Peyer's patch (tissue), 4 donors: ENCODE measurements around the gene RAD50.

Experiments
- POLR2A ChIP-seq, 2 donors: fragments of 450-650 bp; IDR thresholded peaks; one replicate each; pipeline ENCODE4 v1.5.1; 2017; ENCODE audit warnings: antibody characterized with exemption in 2 of 2, mild to moderate bottlenecking in 2 of 2, moderate library complexity in 2 of 2
- TF ChIP-seq, protein P1 (sequence below), 6 experiments: fragments of 450-650 bp in 4 of 6; fragments of 200-600 bp in 2 of 6; sonication (generic) in 1 of 6; IDR thresholded peaks; one replicate each; pipeline ENCODE4 v1.5.1; 2017 to 2019; ENCODE audit warnings: antibody characterized with exemption in 6 of 6, mild to moderate bottlenecking in 3 of 6, moderate library complexity in 1 of 6

DNA sequence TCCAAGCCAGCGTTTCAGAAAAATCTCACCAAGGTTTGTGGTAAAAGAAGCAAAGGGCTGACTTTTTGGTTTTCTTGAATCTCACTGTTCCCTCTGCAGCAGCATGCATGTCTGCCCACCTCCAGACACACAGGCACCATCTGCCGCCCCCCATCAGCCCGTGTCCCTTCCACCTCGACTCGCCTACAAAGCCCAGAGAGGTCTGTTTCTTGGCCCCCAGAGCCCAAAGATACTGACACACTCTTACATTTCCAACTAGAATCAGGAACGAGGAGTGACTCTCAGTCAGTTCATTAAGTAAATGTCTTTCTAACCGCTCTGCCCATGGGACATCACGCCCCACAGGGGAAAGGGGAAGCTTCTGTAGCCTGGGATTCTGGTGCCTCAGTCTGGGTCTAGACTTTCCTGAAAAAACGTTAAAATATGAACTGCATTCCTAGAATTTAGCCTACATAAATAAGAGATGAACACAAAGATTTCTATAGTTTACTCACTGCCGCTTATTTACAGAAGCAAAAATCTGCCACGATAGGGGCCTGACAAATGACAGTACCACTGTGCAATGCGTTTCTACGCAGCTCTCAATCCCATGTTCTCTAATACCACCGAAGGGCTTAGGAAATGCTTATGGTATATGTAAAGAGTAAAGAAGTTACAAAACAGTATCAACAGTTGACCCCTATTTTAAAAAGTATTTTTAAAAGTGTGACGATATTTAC, 121.1 kb downstream of the RAD50 start:
- TF ChIP-seq, protein P1, sequence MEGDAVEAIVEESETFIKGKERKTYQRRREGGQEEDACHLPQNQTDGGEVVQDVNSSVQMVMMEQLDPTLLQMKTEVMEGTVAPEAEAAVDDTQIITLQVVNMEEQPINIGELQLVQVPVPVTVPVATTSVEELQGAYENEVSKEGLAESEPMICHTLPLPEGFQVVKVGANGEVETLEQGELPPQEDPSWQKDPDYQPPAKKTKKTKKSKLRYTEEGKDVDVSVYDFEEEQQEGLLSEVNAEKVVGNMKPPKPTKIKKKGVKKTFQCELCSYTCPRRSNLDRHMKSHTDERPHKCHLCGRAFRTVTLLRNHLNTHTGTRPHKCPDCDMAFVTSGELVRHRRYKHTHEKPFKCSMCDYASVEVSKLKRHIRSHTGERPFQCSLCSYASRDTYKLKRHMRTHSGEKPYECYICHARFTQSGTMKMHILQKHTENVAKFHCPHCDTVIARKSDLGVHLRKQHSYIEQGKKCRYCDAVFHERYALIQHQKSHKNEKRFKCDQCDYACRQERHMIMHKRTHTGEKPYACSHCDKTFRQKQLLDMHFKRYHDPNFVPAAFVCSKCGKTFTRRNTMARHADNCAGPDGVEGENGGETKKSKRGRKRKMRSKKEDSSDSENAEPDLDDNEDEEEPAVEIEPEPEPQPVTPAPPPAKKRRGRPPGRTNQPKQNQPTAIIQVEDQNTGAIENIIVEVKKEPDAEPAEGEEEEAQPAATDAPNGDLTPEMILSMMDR (IDR thresholded peaks at IDR 0.05), result no peak
- TF ChIP-seq POLR2A (IDR thresholded peaks at IDR 0.05), result no peak
